Effector CD4-positive, alpha-beta T cell (primary cell): ENCODE measurements around the gene OR52E2. TPM values are rescaled to one million over a fixed set of nuclear protein-coding genes. Genes with fewer than 3 reads are reported as not detected.
"Not testable (repeated sequence)": the region's sequence is repeated elsewhere in the genome, so short reads cannot be mapped to it uniquely, and the experiment has no call there.

ENCODE experiments used
- DNase-seq: peaks from one replicate; pipeline ENCODE4 v3.0.0-alpha.2; 2020
- total RNA-seq: gene quantifications from one replicate; lab custom pipeline; 2026; lab: John Stamatoyannopoulos, UW

OR52E2 gene
- total RNA-seq = not detected

- DNase-seq = no peak
These were observed at the start of gene OR52E2 for GRCh38 chr11:5059391-5059790. TSS of gene OR52E2 (minus strand) at chr11:5059627. CDS start at chr11:5059627, 0 bp downstream.

- no peak for DNase-seq
These were observed 47.9 kb upstream of the OR52E2 start for GRCh38 chr11:5107285-5107684.

GRCh38 chr11:5103066-5103465 is 43.6 kb upstream of the OR52E2 start:
- no peak for DNase-seq

GRCh38 chr11:5102246-5102645 is 42.8 kb upstream of the OR52E2 start:
- DNase-seq = no peak

- DNase-seq = no peak
These were observed 36.6 kb upstream of the OR52E2 start for GRCh38 chr11:5096011-5096410.

- no peak for DNase-seq
These were observed 33.6 kb upstream of the OR52E2 start for GRCh38 chr11:5092821-5093585.

GRCh38 chr11:5090668-5091067 is 31.2 kb upstream of the OR52E2 start:
- no peak for DNase-seq

GRCh38 chr11:5088556-5088955 is 29.1 kb upstream of the OR52E2 start:
- DNase-seq = no peak

- DNase-seq = no peak
These were observed 24.2 kb upstream of the OR52E2 start for GRCh38 chr11:5083602-5084001.

- DNase-seq = no peak
These were observed 22.0 kb upstream of the OR52E2 start for GRCh38 chr11:5081405-5081804.

GRCh38 chr11:5071799-5072198 is 12.4 kb upstream of the OR52E2 start:
- DNase-seq = no peak

GRCh38 chr11:5069272-5069671 is 9.8 kb upstream of the OR52E2 start, which contains the start of gene OR52E1:
TSS of gene OR52E1 (plus strand) at chr11:5069572.
- no peak for DNase-seq

GRCh38 chr11:5065027-5065426 is 5.6 kb upstream of the OR52E2 start:
- DNase-seq = no peak

- not testable (repeated sequence) for DNase-seq
These were observed 748 bp downstream of the OR52E2 start for GRCh38 chr11:5058679-5059078.

- DNase-seq = no peak
These were observed 12.6 kb downstream of the OR52E2 start for GRCh38 chr11:5046754-5047330.

GRCh38 chr11:5046226-5046625 is 13.2 kb downstream of the OR52E2 start, which contains the start of gene OR52J3:
TSS of gene OR52J3 (plus strand) at chr11:5046526. CDS start at chr11:5046526, 0 bp downstream.
- no peak for DNase-seq

GRCh38 chr11:5043380-5043779 is 16.0 kb downstream of the OR52E2 start:
- DNase-seq = no peak

GRCh38 chr11:5042091-5042490 is 17.3 kb downstream of the OR52E2 start:
- no peak for DNase-seq

- DNase-seq = no peak
These were observed 18.6 kb downstream of the OR52E2 start for GRCh38 chr11:5040876-5041275.

- no peak for DNase-seq
These were observed 21.1 kb downstream of the OR52E2 start for GRCh38 chr11:5038341-5038740.

GRCh38 chr11:5037926-5038325 is 21.5 kb downstream of the OR52E2 start:
- no peak for DNase-seq

GRCh38 chr11:5036669-5037068 is 22.8 kb downstream of the OR52E2 start:
- no peak for DNase-seq

GRCh38 chr11:5021996-5022395 is 37.4 kb downstream of the OR52E2 start:
- no peak for DNase-seq

GRCh38 chr11:5013012-5013411 is 46.4 kb downstream of the OR52E2 start:
- DNase-seq = no peak
